HepG2 (cell line): ENCODE results near the gene PMFBP1. TPM values are rescaled to one million over a fixed set of nuclear protein-coding genes. Genes with fewer than 3 reads are reported as not detected.

Experiments used
- CC2D1A ChIP-seq: sonication (generic); formaldehyde crosslinking; IDR thresholded peaks from 2 replicates; pipeline ENCODE4 v1.8.1; 2023; ENCODE audit warnings: mild to moderate bottlenecking, missing genetic modification reagents
- DMAP1 ChIP-seq: IDR thresholded peaks from 2 replicates; pipeline ENCODE4 v1.6.1; 2016
- EP300 ChIP-seq, 3 experiments: sonication (generic) in 1 of 3; formaldehyde crosslinking in 1 of 3; IDR thresholded peaks; 2 replicates each; pipeline versions ENCODE4 v1.5.1 to v1.6.1; 2011 to 2020; ENCODE audit warnings: low read depth in 2 of 3, low read length in 2 of 3, borderline replicate concordance in 1 of 3, improper control_type of control experiment in 1 of 3, mild to moderate bottlenecking in 1 of 3, missing genetic modification reagents in 1 of 3, moderate library complexity in 1 of 3
- ETV5 ChIP-seq: IDR thresholded peaks from 2 replicates; pipeline ENCODE4 v1.6.1; 2018; ENCODE audit warnings: missing biosample characterization, missing genetic modification reagents, inconsistent platforms, borderline replicate concordance
- HHEX ChIP-seq: IDR thresholded peaks from 2 replicates; pipeline ENCODE4 v1.6.1; 2016; ENCODE audit warnings: control low read depth
- MYC ChIP-seq: sonication (generic); formaldehyde crosslinking; IDR thresholded peaks from 2 replicates; pipeline ENCODE4 v1.9.0; 2021; ENCODE audit warnings: missing genetic modification reagents, borderline replicate concordance
- NFKB2 ChIP-seq: sonication (generic); formaldehyde crosslinking; IDR thresholded peaks from 2 replicates; pipeline ENCODE4 v1.4.0; 2020; ENCODE audit warnings: missing genetic modification reagents, borderline replicate concordance
- NR0B2 ChIP-seq: sonication (generic); formaldehyde crosslinking; IDR thresholded peaks from 2 replicates; pipeline ENCODE4 v1.4.0; 2020; ENCODE audit warnings: mild to moderate bottlenecking, missing genetic modification reagents
- RELA ChIP-seq: sonication (generic); formaldehyde crosslinking; IDR thresholded peaks from 2 replicates; pipeline ENCODE4 v1.4.0; 2020; ENCODE audit warnings: missing genetic modification reagents
- SOX5 ChIP-seq: IDR thresholded peaks from 2 replicates; pipeline ENCODE4 v1.6.1; 2016; ENCODE audit warnings: borderline replicate concordance
- SP140L ChIP-seq: sonication (generic); formaldehyde crosslinking; IDR thresholded peaks from 2 replicates; pipeline ENCODE4 v1.4.0; 2020; ENCODE audit warnings: missing genetic modification reagents, borderline replicate concordance
- ZFP90 ChIP-seq: sonication (generic); formaldehyde crosslinking; IDR thresholded peaks from 2 replicates; pipeline ENCODE4 v1.8.0; 2022; ENCODE audit warnings: missing genetic modification reagents, mild to moderate bottlenecking, inconsistent platforms, borderline replicate concordance
- ZNF333 ChIP-seq: sonication (generic); formaldehyde crosslinking; IDR thresholded peaks from 2 replicates; pipeline ENCODE4 v1.4.0; 2020; ENCODE audit warnings: mild to moderate bottlenecking, missing genetic modification reagents, borderline replicate concordance
- ZNF569 ChIP-seq: sonication (generic); formaldehyde crosslinking; IDR thresholded peaks from 2 replicates; pipeline ENCODE4 v1.5.0; 2020; ENCODE audit warnings: mild to moderate bottlenecking, missing genetic modification reagents, moderate library complexity, borderline replicate concordance
- ZNF710 ChIP-seq: sonication (generic); formaldehyde crosslinking; IDR thresholded peaks from 2 replicates; pipeline ENCODE4 v1.5.0; 2020; ENCODE audit warnings: mild to moderate bottlenecking, missing genetic modification reagents, borderline replicate concordance
- ZNF766 ChIP-seq: sonication (generic); formaldehyde crosslinking; IDR thresholded peaks from 2 replicates; pipeline ENCODE4 v1.5.0; 2020; ENCODE audit warnings: missing genetic modification reagents, borderline replicate concordance
- polyA plus RNA-seq, 8 experiments: library from polyadenylated mRNA; depleted of rRNA in 3 of 8; stranded (reverse) in 7 of 8; unstranded in 1 of 8; fragments of >200 nt; fragmentation: Illumina TruSeq in 4 of 8; extraction: Trizol in 4 of 8; gene quantifications; 2 replicates each; pipeline versions ENCODE4 v1.2.1 to v1.2.3, GENCODE V29; 2011 to 2016; ENCODE audit warnings: low read depth in 4 of 8, missing spikeins in 1 of 8, mixed read lengths in 1 of 8; ENCODE audit not compliant: insufficient read depth in 1 of 8
- total RNA-seq, 5 experiments: library from RNA; depleted of rRNA; stranded (reverse); fragments of >200 nt; fragmentation: Illumina TruSeq; extraction: Trizol; gene quantifications; 2 replicates each; pipeline ENCODE4 v1.2.3, GENCODE V29; 2016; ENCODE audit warnings: low read depth in 1 of 5
- TF ChIP-seq, protein P1 (sequence below): sonication (generic); formaldehyde crosslinking; IDR thresholded peaks from 2 replicates; pipeline ENCODE4 v1.4.0; 2020; ENCODE audit warnings: mild to moderate bottlenecking, missing genetic modification reagents
- TF ChIP-seq, protein P2 (sequence below): sonication (generic); formaldehyde crosslinking; IDR thresholded peaks from 2 replicates; pipeline ENCODE4 v1.4.0; 2020; ENCODE audit warnings: missing genetic modification reagents
- TF ChIP-seq, protein P3 (sequence below): sonication (generic); formaldehyde crosslinking; IDR thresholded peaks from 2 replicates; pipeline ENCODE4 v1.5.0; 2020; ENCODE audit warnings: missing genetic modification reagents
- TF ChIP-seq, protein P4 (sequence below): IDR thresholded peaks from 2 replicates; pipeline ENCODE4 v1.6.1; 2016; ENCODE audit warnings: missing compliant biosample characterization, missing genetic modification reagents, borderline replicate concordance

Gene PMFBP1
- total and polyA plus RNA-seq, 2 of the 13 experiments (the other 11 are each of a cell fraction or from before 2014, with no cell fraction given): 1.9 to 3.8 TPM

- peak; percentile 80 for TF ChIP-seq SOX5
- TF ChIP-seq, protein P1, sequence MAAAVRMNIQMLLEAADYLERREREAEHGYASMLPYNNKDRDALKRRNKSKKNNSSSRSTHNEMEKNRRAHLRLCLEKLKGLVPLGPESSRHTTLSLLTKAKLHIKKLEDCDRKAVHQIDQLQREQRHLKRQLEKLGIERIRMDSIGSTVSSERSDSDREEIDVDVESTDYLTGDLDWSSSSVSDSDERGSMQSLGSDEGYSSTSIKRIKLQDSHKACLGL (CRISPR knock-in tag): 0 out of 2 replicates have a peak, but pooled peaks have one; percentile 38
- TF ChIP-seq RELA (CRISPR knock-in tag): no peak
- TF ChIP-seq, protein P2, sequence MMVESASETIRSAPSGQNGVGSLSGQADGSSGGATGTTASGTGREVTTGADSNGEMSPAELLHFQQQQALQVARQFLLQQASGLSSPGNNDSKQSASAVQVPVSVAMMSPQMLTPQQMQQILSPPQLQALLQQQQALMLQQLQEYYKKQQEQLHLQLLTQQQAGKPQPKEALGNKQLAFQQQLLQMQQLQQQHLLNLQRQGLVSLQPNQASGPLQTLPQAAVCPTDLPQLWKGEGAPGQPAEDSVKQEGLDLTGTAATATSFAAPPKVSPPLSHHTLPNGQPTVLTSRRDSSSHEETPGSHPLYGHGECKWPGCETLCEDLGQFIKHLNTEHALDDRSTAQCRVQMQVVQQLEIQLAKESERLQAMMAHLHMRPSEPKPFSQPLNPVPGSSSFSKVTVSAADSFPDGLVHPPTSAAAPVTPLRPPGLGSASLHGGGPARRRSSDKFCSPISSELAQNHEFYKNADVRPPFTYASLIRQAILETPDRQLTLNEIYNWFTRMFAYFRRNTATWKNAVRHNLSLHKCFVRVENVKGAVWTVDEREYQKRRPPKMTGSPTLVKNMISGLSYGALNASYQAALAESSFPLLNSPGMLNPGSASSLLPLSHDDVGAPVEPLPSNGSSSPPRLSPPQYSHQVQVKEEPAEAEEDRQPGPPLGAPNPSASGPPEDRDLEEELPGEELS: peak; percentile 46; the same call in 1 of the 2 replicates
- 0 out of 2 replicates have a peak, but pooled peaks have one; percentile 17 for TF ChIP-seq MYC (CRISPR knock-in tag)
- TF ChIP-seq, protein P3, sequence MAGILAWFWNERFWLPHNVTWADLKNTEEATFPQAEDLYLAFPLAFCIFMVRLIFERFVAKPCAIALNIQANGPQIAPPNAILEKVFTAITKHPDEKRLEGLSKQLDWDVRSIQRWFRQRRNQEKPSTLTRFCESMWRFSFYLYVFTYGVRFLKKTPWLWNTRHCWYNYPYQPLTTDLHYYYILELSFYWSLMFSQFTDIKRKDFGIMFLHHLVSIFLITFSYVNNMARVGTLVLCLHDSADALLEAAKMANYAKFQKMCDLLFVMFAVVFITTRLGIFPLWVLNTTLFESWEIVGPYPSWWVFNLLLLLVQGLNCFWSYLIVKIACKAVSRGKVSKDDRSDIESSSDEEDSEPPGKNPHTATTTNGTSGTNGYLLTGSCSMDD (CRISPR knock-in tag): no peak
- TF ChIP-seq HHEX (CRISPR knock-in tag): no peak
- TF ChIP-seq NFKB2 (CRISPR knock-in tag): peak; percentile 79
- TF ChIP-seq ZNF766 (CRISPR knock-in tag): peak; percentile 76; the same call in 1 of the 2 replicates
- TF ChIP-seq ZNF710 (CRISPR knock-in tag): peak; percentile 51; the same call in 1 of the 2 replicates
- peak; percentile 46; the same call in 1 of the 2 replicates for TF ChIP-seq NR0B2 (CRISPR knock-in tag)
- TF ChIP-seq ETV5 (CRISPR knock-in tag): peak; percentile 87
- TF ChIP-seq ZNF333 (CRISPR knock-in tag): 0 out of 2 replicates have a peak, but pooled peaks have one; percentile 16
- TF ChIP-seq DMAP1 (CRISPR knock-in tag): peak; percentile 50; the same call in 1 of the 2 replicates
- 0 out of 2 replicates have a peak, but pooled peaks have one; percentile 47 for TF ChIP-seq CC2D1A
- TF ChIP-seq SP140L (CRISPR knock-in tag): 0 out of 2 replicates have a peak, but pooled peaks have one; percentile 65
- no peak for TF ChIP-seq ZNF569 (CRISPR knock-in tag)
- 0 out of 2 replicates have a peak, but pooled peaks have one; percentile 37 for TF ChIP-seq ZFP90 (CRISPR knock-in tag)
- TF ChIP-seq EP300 (IDR thresholded peaks at IDR 0.05; ENCODE audit: low read depth in 2 of 2, low read length in 2 of 2): peak in 1 of 2 experiments; percentile 17; a peak in 1 of 4 replicates
- TF ChIP-seq EP300 (CRISPR knock-in tag; IDR thresholded peaks at IDR 0.05; ENCODE audit: borderline replicate concordance): no peak
- TF ChIP-seq, protein P4, sequence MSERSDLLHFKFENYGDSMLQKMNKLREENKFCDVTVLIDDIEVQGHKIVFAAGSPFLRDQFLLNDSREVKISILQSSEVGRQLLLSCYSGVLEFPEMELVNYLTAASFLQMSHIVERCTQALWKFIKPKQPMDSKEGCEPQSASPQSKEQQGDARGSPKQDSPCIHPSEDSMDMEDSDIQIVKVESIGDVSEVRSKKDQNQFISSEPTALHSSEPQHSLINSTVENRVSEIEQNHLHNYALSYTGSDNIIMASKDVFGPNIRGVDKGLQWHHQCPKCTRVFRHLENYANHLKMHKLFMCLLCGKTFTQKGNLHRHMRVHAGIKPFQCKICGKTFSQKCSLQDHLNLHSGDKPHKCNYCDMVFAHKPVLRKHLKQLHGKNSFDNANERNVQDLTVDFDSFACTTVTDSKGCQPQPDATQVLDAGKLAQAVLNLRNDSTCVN (CRISPR knock-in tag): peak; percentile 39
Measured at GRCh38 chr16:72124761-72125634, 47.0 kb downstream of the PMFBP1 start (continued).
